K562 (cell line): ENCODE results near the gene ST6GALNAC6. TPM values are rescaled to one million over a fixed set of nuclear protein-coding genes. Genes with fewer than 3 reads are reported as not detected.
A peak's percentile ranks its signal among the peaks of the same experiment; 100 is the strongest.

Source experiments
- DPF2 ChIP-seq: fragments of 450-650 bp; IDR thresholded peaks from 2 replicates; pipeline ENCODE4 v1.6.1; 2016
- ELF1 ChIP-seq: fragments of 200-800 bp; sonication (Bioruptor generic); IDR thresholded peaks from 2 replicates; pipeline ENCODE4 v1.6.1; 2016; ENCODE audit warnings: missing genetic modification characterization, missing compliant biosample characterization
- HCFC1 ChIP-seq: IDR thresholded peaks from 2 replicates; pipeline ENCODE4 v1.6.1; 2012; ENCODE audit warnings: low read depth, low read length, improper control_type of control experiment
- L3MBTL2 ChIP-seq: fragments of 450-650 bp; IDR thresholded peaks from 2 replicates; pipeline ENCODE4 v1.6.1; 2016; ENCODE audit warnings: mild to moderate bottlenecking, moderate library complexity
- MYNN ChIP-seq, 2 experiments: sonication (generic); formaldehyde crosslinking in 1 of 2; IDR thresholded peaks; 2 replicates each; pipeline versions ENCODE4 v1.5.0 to v1.6.1; 2016 to 2020; ENCODE audit warnings: antibody characterized with exemption in 1 of 2, missing genetic modification reagents in 1 of 2
- NCOA6 ChIP-seq: fragments of 450-650 bp; IDR thresholded peaks from 2 replicates; pipeline ENCODE4 v1.6.1; 2017; ENCODE audit warnings: mild to moderate bottlenecking
- NFATC3 ChIP-seq: fragments of 450-650 bp; IDR thresholded peaks from 2 replicates; pipeline ENCODE4 v1.6.1; 2017; ENCODE audit warnings: mild to moderate bottlenecking
- TEAD1 ChIP-seq, 2 experiments: fragments of 450-650 bp in 1 of 2; sonication (generic) in 1 of 2; formaldehyde crosslinking; IDR thresholded peaks; 2 replicates each; pipeline versions ENCODE4 v1.4.0 to v1.8.0; 2020 to 2022; ENCODE audit warnings: mild to moderate bottlenecking in 2 of 2, missing genetic modification reagents in 1 of 2
- ZNF583 ChIP-seq: fragments of 250-450 bp; sonication (Bioruptor Pico); IDR thresholded peaks from 2 replicates; pipeline ENCODE4 v1.4.0; 2020
- ZNF76 ChIP-seq: fragments of 250-450 bp; sonication (Bioruptor Pico); IDR thresholded peaks from 2 replicates; pipeline ENCODE4 v1.4.0; 2020; ENCODE audit warnings: mild to moderate bottlenecking, moderate library complexity, borderline replicate concordance
- polyA plus RNA-seq, 8 experiments: library from polyadenylated mRNA; depleted of rRNA in 4 of 8; stranded (reverse) in 5 of 8; unstranded in 3 of 8; fragments of >200 nt; fragmentation: Nextera tagmentation in 2 of 8; fragmentation: Illumina TruSeq in 1 of 8; extraction: Ambion mirVana in 2 of 8; extraction: Trizol in 1 of 8; gene quantifications; 2 replicates each; pipeline versions ENCODE4 v1.2.1 to v1.2.3, GENCODE V29; 2011 to 2014; ENCODE audit warnings: inconsistent platforms in 1 of 8, missing spikeins in 1 of 8
- total RNA-seq, 7 experiments: library from RNA; depleted of rRNA in 6 of 7; stranded (reverse); fragments of >200 nt in 6 of 7; fragmentation: Illumina TruSeq in 2 of 7; extraction: Trizol in 2 of 7; gene quantifications; 2 replicates each; pipeline versions ENCODE4 v1.2.1 to v1.2.3, GENCODE V29; 2011 to 2021; ENCODE audit warnings: low replicate concordance in 1 of 7
- TF ChIP-seq, protein P1 (sequence below): sonication (generic); formaldehyde crosslinking; IDR thresholded peaks from 2 replicates; pipeline ENCODE4 v1.8.1; 2023; ENCODE audit warnings: mild to moderate bottlenecking, missing genetic modification reagents

ST6GALNAC6 gene
- total and polyA plus RNA-seq, 9 of the 15 experiments (the other 6 are each of a cell fraction or from before 2014, with no cell fraction given), result 0.13 to 23.0 (median 14.5) TPM

DNA sequence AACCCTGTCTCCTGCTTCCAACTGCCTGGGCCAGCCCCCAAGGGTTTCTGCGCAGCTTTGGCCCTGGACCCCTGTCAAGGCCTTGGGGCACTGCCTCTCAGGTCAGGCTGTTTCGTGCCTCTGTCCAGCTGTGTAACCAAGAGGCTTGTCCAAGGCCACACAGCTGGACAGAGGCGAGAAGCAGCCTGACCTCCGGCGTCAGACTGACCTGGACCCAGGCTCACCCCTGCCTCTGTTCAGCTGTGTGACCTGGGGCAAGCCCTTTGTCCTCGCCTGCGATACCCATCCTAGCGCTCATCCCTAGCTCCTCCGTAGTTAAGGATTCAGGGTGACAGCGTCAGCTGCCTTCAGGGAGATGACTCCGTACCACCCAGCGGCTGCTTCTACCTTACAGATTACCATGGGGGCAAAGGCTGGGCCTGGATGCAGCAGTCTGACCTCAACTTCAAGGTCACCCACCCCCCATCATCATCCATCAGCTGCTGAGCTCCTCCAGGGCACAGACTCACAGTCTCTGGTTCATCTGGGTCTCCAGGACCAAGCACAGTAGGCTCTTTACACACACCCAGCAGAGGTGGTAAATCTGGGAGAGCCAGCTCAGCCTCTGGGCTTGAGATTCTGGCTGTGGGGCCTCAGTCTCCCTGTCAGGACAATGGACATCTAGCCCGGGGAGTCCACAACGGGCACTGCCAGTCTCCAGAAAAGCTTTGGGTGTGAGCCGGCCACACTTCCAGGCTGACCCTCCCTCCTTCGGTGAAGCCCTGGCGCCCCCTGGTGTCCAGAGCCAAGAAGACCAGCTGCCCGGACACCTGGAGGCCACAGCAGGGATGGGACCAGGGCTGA is 29.9 kb downstream of the ST6GALNAC6 start (continued):
- TF ChIP-seq ELF1 (tag) (no peak), NFATC3 (no peak), DPF2 (no peak), MYNN (IDR thresholded peaks at IDR 0.05) (peak; percentile 76), MYNN (CRISPR knock-in tag; IDR thresholded peaks at IDR 0.05) (no peak), L3MBTL2 (no peak), ZNF583 (CRISPR knock-in tag) (0 out of 2 replicates have a peak, but pooled peaks have one; percentile 65), NCOA6 (no peak), ZNF76 (no peak), TEAD1 (CRISPR knock-in tag; IDR thresholded peaks at IDR 0.05) (no peak; a peak in 1 of 4 replicates), HCFC1 (0 out of 2 replicates have a peak, but pooled peaks have one; percentile 39)
- TF ChIP-seq, protein P1, sequence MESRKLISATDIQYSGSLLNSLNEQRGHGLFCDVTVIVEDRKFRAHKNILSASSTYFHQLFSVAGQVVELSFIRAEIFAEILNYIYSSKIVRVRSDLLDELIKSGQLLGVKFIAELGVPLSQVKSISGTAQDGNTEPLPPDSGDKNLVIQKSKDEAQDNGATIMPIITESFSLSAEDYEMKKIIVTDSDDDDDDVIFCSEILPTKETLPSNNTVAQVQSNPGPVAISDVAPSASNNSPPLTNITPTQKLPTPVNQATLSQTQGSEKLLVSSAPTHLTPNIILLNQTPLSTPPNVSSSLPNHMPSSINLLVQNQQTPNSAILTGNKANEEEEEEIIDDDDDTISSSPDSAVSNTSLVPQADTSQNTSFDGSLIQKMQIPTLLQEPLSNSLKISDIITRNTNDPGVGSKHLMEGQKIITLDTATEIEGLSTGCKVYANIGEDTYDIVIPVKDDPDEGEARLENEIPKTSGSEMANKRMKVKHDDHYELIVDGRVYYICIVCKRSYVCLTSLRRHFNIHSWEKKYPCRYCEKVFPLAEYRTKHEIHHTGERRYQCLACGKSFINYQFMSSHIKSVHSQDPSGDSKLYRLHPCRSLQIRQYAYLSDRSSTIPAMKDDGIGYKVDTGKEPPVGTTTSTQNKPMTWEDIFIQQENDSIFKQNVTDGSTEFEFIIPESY (CRISPR knock-in tag), result peak; percentile 78
- TF ChIP-seq, all 486 proteins: peak for 46
